Measurements from ENCODE around the gene PACSIN2. TPM values are rescaled to one million over a fixed set of nuclear protein-coding genes. Genes with fewer than 3 reads are reported as not detected.

The PACSIN2 gene
- total and polyA plus RNA-seq, 5 donors from 2014 or later: 27.5 to 60.8 (median 34.9) TPM

DNA sequence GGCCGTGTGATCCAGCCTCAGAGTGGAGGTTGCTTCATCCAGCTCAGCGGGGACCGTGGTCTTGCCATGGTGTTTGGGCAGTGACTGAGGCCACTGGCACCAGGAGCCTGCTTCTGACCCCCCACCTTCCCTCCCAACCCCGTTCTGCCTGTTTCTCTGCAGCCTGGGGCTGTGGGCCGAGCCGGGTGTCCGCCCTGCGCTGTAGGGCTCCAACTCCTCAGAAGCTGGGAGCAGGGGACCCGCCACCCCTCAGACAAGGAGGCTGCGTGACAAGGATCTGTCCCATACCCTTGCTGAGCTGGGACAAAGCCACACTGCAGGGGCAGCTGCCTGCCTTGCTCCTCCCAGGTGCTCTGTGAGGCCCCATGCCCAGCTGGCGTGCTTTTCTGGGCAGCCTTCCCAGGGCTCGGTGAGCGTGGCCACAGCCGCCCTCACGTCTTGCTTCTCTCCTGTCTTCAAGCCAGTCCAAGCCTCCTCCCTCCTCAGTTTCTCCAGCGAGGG is 146.1 kb downstream of the PACSIN2 start:
- Histone ChIP-seq H3K4me1 (ENCODE audit: control insufficient read depth, insufficient read depth, low read length, poor library complexity, severe bottlenecking) (no peaks in the 10 kb centered on the region), H3K9me3 (ENCODE audit: control insufficient read depth in 2 of 2, low read length in 2 of 2) (no peaks in the 10 kb centered on the region), H3K36me3 (ENCODE audit: control insufficient read depth, insufficient read depth, low read length) (peaks cover 30% of the 10 kb centered on the region), H3K27me3 (ENCODE audit: control insufficient read depth, insufficient read depth, low read length) (no peaks in the 10 kb centered on the region), H3K27ac (ENCODE audit: insufficient read depth, low read length, poor library complexity, severe bottlenecking) (no peak overlapping the region), H3K4me3 (ENCODE audit: low read depth, low read length) (no peak overlapping the region)
- no peak overlapping the region for H3K4me3 Mint-ChIP-seq
- H3K27ac Mint-ChIP-seq: no peak overlapping the region
- DNase-seq (no peak), ATAC-seq (ENCODE audit: low read depth in 2 of 2) (no peak)
- peaks cover 0 to 2% (median 0%) of the 10 kb centered on the region in 4 donors for H3K4me1 Mint-ChIP-seq
- H3K9me3 Mint-ChIP-seq: no peaks in the 10 kb centered on the region
- no peaks in the 10 kb centered on the region for H3K27me3 Mint-ChIP-seq
- peaks cover 10% of the 10 kb centered on the region for H3K36me3 Mint-ChIP-seq

DNA sequence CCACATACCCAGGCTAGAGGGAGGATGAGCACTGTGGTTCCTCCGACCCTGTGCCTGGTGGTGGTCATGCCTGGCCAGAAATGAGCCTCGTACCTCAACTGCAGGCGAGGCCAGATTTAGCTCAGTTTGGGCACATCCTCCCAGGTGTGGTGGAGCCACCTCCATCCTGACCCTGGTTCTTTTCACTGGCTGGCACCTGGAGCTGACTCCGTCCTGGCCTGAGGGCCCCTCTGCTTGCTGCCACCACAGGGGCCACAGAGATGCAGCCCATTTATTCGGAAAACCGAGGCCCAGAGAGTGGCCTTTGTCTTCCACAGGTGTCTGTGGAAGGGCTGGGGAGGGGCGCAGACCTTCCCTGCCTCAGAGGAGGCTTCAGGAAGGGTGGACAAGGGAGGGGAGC is 148.8 kb downstream of the PACSIN2 start:
- H3K27me3 ChIP-seq (ENCODE audit: control insufficient read depth, insufficient read depth, low read length): no peaks in the 10 kb centered on the region
- Mint-ChIP-seq H3K9me3 (peaks cover 0 to 2% (median 0%) of the 10 kb centered on the region in 7 donors), H3K36me3 (peaks cover 5% of the 10 kb centered on the region), H3K4me3 (no peak overlapping the region), H3K27ac (peak overlapping the region in 1 of 3 donors; percentile 36), H3K4me1 (peaks cover 0 to 5% (median 2%) of the 10 kb centered on the region in 4 donors), H3K27me3 (no peaks in the 10 kb centered on the region)
- no peak overlapping the region for H3K4me3 ChIP-seq (ENCODE audit: low read depth, low read length)
- ATAC-seq (ENCODE audit: low read depth in 2 of 2): no peak
- no peaks in the 10 kb centered on the region for H3K4me1 ChIP-seq (ENCODE audit: control insufficient read depth, insufficient read depth, low read length, poor library complexity, severe bottlenecking)
- H3K27ac ChIP-seq (ENCODE audit: insufficient read depth, low read length, poor library complexity, severe bottlenecking): no peak overlapping the region
- no peak for DNase-seq
- no peaks in the 10 kb centered on the region for H3K9me3 ChIP-seq (ENCODE audit: control insufficient read depth in 2 of 2, low read length in 2 of 2)
- H3K36me3 ChIP-seq (ENCODE audit: control insufficient read depth, insufficient read depth, low read length): peaks cover 8% of the 10 kb centered on the region

DNA sequence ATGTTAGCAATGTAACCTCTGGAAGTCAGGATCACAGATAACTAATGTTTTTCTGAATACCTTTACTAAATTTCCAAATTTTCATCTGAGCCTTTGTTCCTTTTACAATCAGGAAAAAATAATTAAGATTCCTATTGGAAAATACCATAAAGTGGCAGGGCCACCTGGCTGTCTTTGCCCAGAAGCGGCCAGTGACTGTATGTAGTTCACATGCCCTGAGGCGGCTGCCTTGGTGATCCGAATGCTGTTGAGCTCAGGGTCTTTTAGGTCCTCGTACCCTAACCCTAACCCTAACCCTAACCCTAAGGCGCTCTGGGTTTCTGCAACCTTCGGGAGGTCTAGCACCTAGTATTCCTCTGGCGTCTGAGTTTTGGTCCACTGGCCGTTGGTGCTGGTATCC is 149.4 kb downstream of the PACSIN2 start:
- Histone ChIP-seq H3K27ac (ENCODE audit: insufficient read depth, low read length, poor library complexity, severe bottlenecking) (no peak overlapping the region), H3K4me3 (ENCODE audit: low read depth, low read length) (no peak overlapping the region), H3K27me3 (ENCODE audit: control insufficient read depth, insufficient read depth, low read length) (no peaks in the 10 kb centered on the region), H3K36me3 (ENCODE audit: control insufficient read depth, insufficient read depth, low read length) (peaks cover 4% of the 10 kb centered on the region), H3K9me3 (ENCODE audit: control insufficient read depth in 2 of 2, low read length in 2 of 2) (no peaks in the 10 kb centered on the region), H3K4me1 (ENCODE audit: control insufficient read depth, insufficient read depth, low read length, poor library complexity, severe bottlenecking) (no peaks in the 10 kb centered on the region)
- Mint-ChIP-seq H3K27ac (no peak overlapping the region), H3K36me3 (peaks cover under 1% of the 10 kb centered on the region), H3K9me3 (peaks cover 0 to 2% (median 0%) of the 10 kb centered on the region in 7 donors), H3K4me3 (no peak overlapping the region), H3K4me1 (peaks cover 0 to 7% (median 2%) of the 10 kb centered on the region in 4 donors), H3K27me3 (no peaks in the 10 kb centered on the region)
- ATAC-seq (ENCODE audit: low read depth in 2 of 2): no peak
- DNase-seq: no peak

DNA sequence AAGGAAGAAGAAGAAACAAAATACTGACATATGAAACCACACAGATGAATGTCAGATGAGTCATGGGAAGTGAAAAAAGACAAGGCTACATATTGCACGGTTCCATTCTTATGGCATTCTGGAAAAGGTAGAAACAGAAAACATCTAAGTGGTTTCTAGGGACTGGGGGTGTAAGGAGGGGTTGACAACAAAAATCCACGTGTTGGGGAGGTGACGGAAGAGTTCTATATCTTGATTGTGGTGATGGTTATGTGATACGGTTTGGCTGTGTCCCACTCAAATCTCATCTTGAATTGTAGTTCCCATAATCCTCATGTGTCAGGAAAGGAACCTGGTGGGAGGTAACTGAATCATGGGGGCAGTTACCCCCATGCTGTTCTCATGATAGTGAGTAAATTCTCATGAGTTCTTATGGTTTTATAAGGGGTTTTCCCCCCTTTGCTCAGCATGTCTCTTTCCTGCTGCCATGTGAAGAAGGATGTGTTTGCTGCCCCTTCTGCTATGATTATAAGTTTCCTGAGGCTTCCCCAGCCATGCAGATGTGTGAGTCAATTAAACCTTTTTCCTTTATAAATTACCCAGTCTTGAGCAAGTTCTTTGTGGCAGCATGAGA is 151.5 kb downstream of the PACSIN2 start:
- H3K27me3 Mint-ChIP-seq: no peaks in the 10 kb centered on the region
- H3K36me3 Mint-ChIP-seq: no peaks in the 10 kb centered on the region
- no peak overlapping the region for H3K27ac ChIP-seq (ENCODE audit: insufficient read depth, low read length, poor library complexity, severe bottlenecking)
- no peak overlapping the region for H3K4me3 ChIP-seq (ENCODE audit: low read depth, low read length)
- peak overlapping the region in 1 of 3 donors; percentile 18 for H3K27ac Mint-ChIP-seq
- H3K4me1 Mint-ChIP-seq: peaks cover 0 to 9% (median 2%) of the 10 kb centered on the region in 4 donors
- ATAC-seq (ENCODE audit: low read depth in 2 of 2) (no peak), DNase-seq (peak in 1 of 3 donors; percentile 16)
- H3K36me3 ChIP-seq (ENCODE audit: control insufficient read depth, insufficient read depth, low read length): no peaks in the 10 kb centered on the region
- H3K4me3 Mint-ChIP-seq: no peak overlapping the region
- H3K4me1 ChIP-seq (ENCODE audit: control insufficient read depth, insufficient read depth, low read length, poor library complexity, severe bottlenecking): no peaks in the 10 kb centered on the region
- peaks cover 0 to 2% (median 0%) of the 10 kb centered on the region in 7 donors for H3K9me3 Mint-ChIP-seq
- H3K9me3 ChIP-seq (ENCODE audit: control insufficient read depth in 2 of 2, low read length in 2 of 2): no peaks in the 10 kb centered on the region
- H3K27me3 ChIP-seq (ENCODE audit: control insufficient read depth, insufficient read depth, low read length): no peaks in the 10 kb centered on the region

DNA sequence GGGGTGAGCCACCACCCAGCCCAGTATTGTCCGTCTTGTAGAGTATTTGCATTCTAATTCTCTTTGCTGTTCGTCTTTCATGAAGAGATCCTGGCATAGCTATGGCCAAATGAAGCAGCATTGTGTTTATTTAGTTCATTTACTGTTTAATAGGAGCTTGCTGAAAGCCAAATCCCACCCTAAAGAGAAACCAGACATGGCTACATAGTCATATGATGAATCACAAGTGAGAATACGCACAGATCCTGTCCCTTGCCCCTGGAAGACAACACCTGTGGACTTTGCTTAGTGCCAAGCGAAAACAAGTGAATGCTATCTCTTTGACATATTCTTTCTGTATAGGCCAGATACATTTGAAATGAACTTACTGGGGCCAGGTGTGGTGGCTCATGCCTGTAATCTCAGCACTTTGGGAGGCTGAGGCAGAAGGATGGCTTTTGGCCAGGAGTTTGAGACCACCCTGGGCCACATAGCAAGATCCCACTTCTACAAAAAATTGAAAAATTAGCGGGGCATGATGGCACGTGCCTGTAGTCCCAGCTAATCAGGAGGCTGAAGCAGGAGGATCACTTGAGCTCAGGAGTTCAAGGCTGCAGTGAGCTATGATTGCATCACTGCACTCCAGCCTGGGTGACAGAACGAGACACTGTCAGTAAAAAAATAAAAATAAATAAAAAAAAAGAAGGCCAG is 152.8 kb downstream of the PACSIN2 start:
- Mint-ChIP-seq H3K27me3 (no peaks in the 10 kb centered on the region), H3K27ac (no peak overlapping the region), H3K4me1 (peaks cover 0 to 12% (median 2%) of the 10 kb centered on the region in 4 donors), H3K4me3 (no peak overlapping the region), H3K36me3 (no peaks in the 10 kb centered on the region), H3K9me3 (peaks cover 0 to 2% (median 0%) of the 10 kb centered on the region in 7 donors)
- Histone ChIP-seq H3K9me3 (ENCODE audit: control insufficient read depth in 2 of 2, low read length in 2 of 2) (no peaks in the 10 kb centered on the region), H3K27me3 (ENCODE audit: control insufficient read depth, insufficient read depth, low read length) (no peaks in the 10 kb centered on the region), H3K36me3 (ENCODE audit: control insufficient read depth, insufficient read depth, low read length) (no peaks in the 10 kb centered on the region), H3K27ac (ENCODE audit: insufficient read depth, low read length, poor library complexity, severe bottlenecking) (no peak overlapping the region), H3K4me1 (ENCODE audit: control insufficient read depth, insufficient read depth, low read length, poor library complexity, severe bottlenecking) (peaks cover 5% of the 10 kb centered on the region), H3K4me3 (ENCODE audit: low read depth, low read length) (no peak overlapping the region)
- no peak for ATAC-seq (ENCODE audit: low read depth in 2 of 2)
- no peak for DNase-seq

DNA sequence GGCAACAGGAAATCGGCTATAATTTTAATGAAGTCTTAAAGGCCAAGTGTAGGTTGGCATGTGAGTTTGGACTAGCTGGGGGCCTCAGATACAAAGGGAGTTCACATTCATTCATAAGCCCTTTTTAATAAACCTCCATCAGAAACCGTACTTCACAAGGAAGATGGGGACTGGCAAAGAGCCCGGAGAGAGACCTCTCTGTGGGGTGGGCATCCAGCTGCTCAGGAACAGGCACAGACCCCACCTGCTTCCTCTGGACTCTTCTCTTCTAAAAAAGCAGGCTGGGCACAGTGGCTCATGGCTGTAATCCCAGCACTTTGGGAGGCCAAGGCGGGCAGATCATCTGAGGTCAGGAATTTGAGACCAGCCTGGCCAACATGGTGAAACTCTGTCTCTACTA is 154.0 kb downstream of the PACSIN2 start:
- Histone ChIP-seq H3K27me3 (ENCODE audit: control insufficient read depth, insufficient read depth, low read length) (no peaks in the 10 kb centered on the region), H3K9me3 (ENCODE audit: control insufficient read depth in 2 of 2, low read length in 2 of 2) (no peaks in the 10 kb centered on the region), H3K4me3 (ENCODE audit: low read depth, low read length) (no peak overlapping the region), H3K27ac (ENCODE audit: insufficient read depth, low read length, poor library complexity, severe bottlenecking) (no peak overlapping the region), H3K36me3 (ENCODE audit: control insufficient read depth, insufficient read depth, low read length) (no peaks in the 10 kb centered on the region), H3K4me1 (ENCODE audit: control insufficient read depth, insufficient read depth, low read length, poor library complexity, severe bottlenecking) (peaks cover 11% of the 10 kb centered on the region)
- no peak for ATAC-seq (ENCODE audit: low read depth in 2 of 2)
- peaks cover 0 to 2% (median 0%) of the 10 kb centered on the region in 7 donors for H3K9me3 Mint-ChIP-seq
- peak overlapping the region in 1 of 3 donors; percentile 43 for H3K27ac Mint-ChIP-seq
- no peaks in the 10 kb centered on the region for H3K36me3 Mint-ChIP-seq
- H3K27me3 Mint-ChIP-seq: no peaks in the 10 kb centered on the region
- peaks cover 0 to 16% (median 3%) of the 10 kb centered on the region in 4 donors for H3K4me1 Mint-ChIP-seq
- H3K4me3 Mint-ChIP-seq: no peak overlapping the region
- DNase-seq: no peak

DNA sequence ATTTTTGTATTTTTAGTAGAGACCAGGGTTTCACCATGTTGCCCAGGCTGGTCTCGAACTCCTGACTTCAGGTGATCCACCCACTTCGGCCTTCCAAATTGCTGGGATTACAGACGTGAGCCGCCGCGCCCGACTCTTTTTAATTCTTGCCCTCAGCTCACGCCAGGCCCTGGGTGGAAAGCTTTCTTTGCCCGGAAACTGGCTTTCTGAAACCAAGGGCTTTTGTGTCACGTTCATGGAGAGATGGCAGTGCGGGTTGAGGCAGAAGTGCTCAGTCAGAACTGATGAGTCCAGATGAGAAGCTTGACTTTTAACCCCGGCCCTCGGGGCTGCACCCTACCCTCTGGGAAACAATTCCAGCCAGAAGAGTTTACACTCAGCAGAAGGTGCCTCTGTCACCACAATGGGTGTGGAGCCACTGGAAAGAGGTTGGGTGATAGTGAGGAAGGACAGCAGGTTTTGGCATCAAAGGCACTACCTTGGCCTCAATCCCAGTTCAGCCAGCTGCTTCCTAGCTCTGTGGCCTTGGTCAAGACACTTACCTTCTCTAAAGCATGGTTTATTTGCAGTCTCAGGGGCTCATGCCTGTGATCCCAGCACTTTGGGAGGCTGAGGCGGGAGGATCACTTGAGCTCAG is 157.0 kb downstream of the PACSIN2 start:
- H3K9me3 ChIP-seq (ENCODE audit: control insufficient read depth in 2 of 2, low read length in 2 of 2): no peaks in the 10 kb centered on the region
- peaks cover 0 to 24% (median 5%) of the 10 kb centered on the region in 4 donors for H3K4me1 Mint-ChIP-seq
- ATAC-seq (ENCODE audit: low read depth in 2 of 2): no peak
- no peaks in the 10 kb centered on the region for H3K36me3 ChIP-seq (ENCODE audit: control insufficient read depth, insufficient read depth, low read length)
- H3K27ac Mint-ChIP-seq: peak overlapping the region in 1 of 3 donors; percentile 15
- peaks cover 19% of the 10 kb centered on the region for H3K4me1 ChIP-seq (ENCODE audit: control insufficient read depth, insufficient read depth, low read length, poor library complexity, severe bottlenecking)
- no peak overlapping the region for H3K4me3 ChIP-seq (ENCODE audit: low read depth, low read length)
- H3K36me3 Mint-ChIP-seq: no peaks in the 10 kb centered on the region
- H3K9me3 Mint-ChIP-seq: no peaks in the 10 kb centered on the region
- peak overlapping the region; percentile 81 to 88 (median 84) for H3K4me3 Mint-ChIP-seq
- H3K27me3 Mint-ChIP-seq: no peaks in the 10 kb centered on the region
- H3K27ac ChIP-seq (ENCODE audit: insufficient read depth, low read length, poor library complexity, severe bottlenecking): no peak overlapping the region
- no peak for DNase-seq
- H3K27me3 ChIP-seq (ENCODE audit: control insufficient read depth, insufficient read depth, low read length): no peaks in the 10 kb centered on the region
